Loucy (cell line): ENCODE measurements around the gene PERCC1.
"Not testable (repeated sequence)": the region's sequence is repeated elsewhere in the genome, so short reads cannot be mapped to it uniquely, and the experiment has no call there.

ENCODE experiments used
- CTCF ChIP-seq: fragments of 200-600 bp; sonication (generic); conservative IDR thresholded peaks from 2 replicates; pipeline ENCODE4 v1.5.1; 2014; ENCODE audit warnings: mild to moderate bottlenecking, antibody characterized with exemption, low read length
- EZH2phosphoT487 ChIP-seq: fragments of 200-600 bp; IDR thresholded peaks from 2 replicates; pipeline ENCODE4 v1.6.1; 2018; ENCODE audit warnings: antibody characterized with exemption, mild to moderate bottlenecking, moderate library complexity, borderline replicate concordance

- TF ChIP-seq CTCF, EZH2phosphoT487: not testable (repeated sequence)
Measured at GRCh38 chr16:1439699-1440074, 8.8 kb downstream of the PERCC1 start.
